Measurements from ENCODE around the gene CTPS1. TPM values are rescaled to one million over a fixed set of nuclear protein-coding genes. Genes with fewer than 3 reads are reported as not detected.

CTPS1 gene
- total RNA-seq, 1 experiment from 2014 or later = 91.9 TPM

GRCh38 chr1:41046347-41046775 lies 66.9 kb downstream of the CTPS1 start:
- Histone ChIP-seq H3K4me1 (replicated peaks; ENCODE audit: insufficient read depth) (0 out of 2 replicates have a peak, but pooled peaks cover 6% of the 10 kb centered on the region), H3F3A (ENCODE audit: insufficient read depth, low read depth) (peaks cover 5% of the 10 kb centered on the region), H3K27ac (no peak overlapping the region), H2AFZ (no peak overlapping the region), H3K79me2 (ENCODE audit: low read depth) (no peaks in the 10 kb centered on the region), H4K20me1 (ENCODE audit: insufficient read depth) (no peaks in the 10 kb centered on the region), H3K4me2 (no peak overlapping the region), H3K9me3 (ENCODE audit: insufficient read depth, low read depth) (no peaks in the 10 kb centered on the region), H3K36me3 (ENCODE audit: low read depth) (no peaks in the 10 kb centered on the region), H3K9me2 (ENCODE audit: insufficient read depth) (no peaks in the 10 kb centered on the region), H3K27me3 (ENCODE audit: insufficient read depth, low read depth) (no peaks in the 10 kb centered on the region), H3K4me3 (no peak overlapping the region)
- no TSS peak for BruUV-seq (replicated peaks)
- TF ChIP-seq EZH2 (IDR thresholded peaks at IDR 0.05; ENCODE audit: low read depth) = no peak
- TF ChIP-seq, protein P1, sequence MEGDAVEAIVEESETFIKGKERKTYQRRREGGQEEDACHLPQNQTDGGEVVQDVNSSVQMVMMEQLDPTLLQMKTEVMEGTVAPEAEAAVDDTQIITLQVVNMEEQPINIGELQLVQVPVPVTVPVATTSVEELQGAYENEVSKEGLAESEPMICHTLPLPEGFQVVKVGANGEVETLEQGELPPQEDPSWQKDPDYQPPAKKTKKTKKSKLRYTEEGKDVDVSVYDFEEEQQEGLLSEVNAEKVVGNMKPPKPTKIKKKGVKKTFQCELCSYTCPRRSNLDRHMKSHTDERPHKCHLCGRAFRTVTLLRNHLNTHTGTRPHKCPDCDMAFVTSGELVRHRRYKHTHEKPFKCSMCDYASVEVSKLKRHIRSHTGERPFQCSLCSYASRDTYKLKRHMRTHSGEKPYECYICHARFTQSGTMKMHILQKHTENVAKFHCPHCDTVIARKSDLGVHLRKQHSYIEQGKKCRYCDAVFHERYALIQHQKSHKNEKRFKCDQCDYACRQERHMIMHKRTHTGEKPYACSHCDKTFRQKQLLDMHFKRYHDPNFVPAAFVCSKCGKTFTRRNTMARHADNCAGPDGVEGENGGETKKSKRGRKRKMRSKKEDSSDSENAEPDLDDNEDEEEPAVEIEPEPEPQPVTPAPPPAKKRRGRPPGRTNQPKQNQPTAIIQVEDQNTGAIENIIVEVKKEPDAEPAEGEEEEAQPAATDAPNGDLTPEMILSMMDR (conservative IDR thresholded peaks at IDR 0.05) = no peak
- ChIA-PET CTCF (no interaction called here), POLR2A (ENCODE audit: unreplicated experiment) (no interaction called here)
- no peak for DNase-seq
- intact Hi-C loops (cut with micrococcal nuclease; ENCODE audit: unreplicated experiment) = loop anchor here (5.0 kb wide), 1 partner anchor 191 kb away; no protein-coding TSS in a partner anchor

DNA sequence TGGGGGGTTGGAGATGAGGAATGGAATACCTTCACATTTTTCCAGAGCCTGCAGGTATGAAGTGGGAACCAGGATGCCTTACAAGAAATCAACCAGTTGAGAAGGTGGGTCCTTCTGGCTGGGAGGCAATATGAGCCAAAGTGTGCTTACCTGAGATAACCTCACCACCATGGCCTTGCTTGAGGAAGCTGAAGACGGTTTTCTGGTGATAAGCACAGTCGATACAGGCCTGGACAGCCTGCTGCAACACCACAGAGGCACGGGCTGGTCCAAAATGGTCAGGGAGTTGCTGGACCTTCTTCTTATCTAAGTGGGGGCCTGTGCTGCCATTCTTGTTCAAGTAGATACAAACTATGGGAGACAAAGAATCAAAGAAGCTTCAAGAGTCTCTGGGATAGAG lies 69.0 kb downstream of the CTPS1 start:
- CTCF ChIA-PET = no interaction called here
- H3K27ac ChIP-seq = no peak overlapping the region
- H3K9me3 ChIP-seq (ENCODE audit: insufficient read depth, low read depth) = no peaks in the 10 kb centered on the region
- H3K36me3 ChIP-seq (ENCODE audit: low read depth) = no peaks in the 10 kb centered on the region
- intact Hi-C loops (cut with micrococcal nuclease; ENCODE audit: unreplicated experiment) = loop anchor here (5.0 kb wide), 1 partner anchor 189 kb away; no protein-coding TSS in a partner anchor
- no peaks in the 10 kb centered on the region for H3K79me2 ChIP-seq (ENCODE audit: low read depth)
- no peak overlapping the region for H3K4me3 ChIP-seq
- POLR2A ChIA-PET (ENCODE audit: unreplicated experiment) = no interaction called here
- H2AFZ ChIP-seq = no peak overlapping the region
- H3F3A ChIP-seq (ENCODE audit: insufficient read depth, low read depth) = peaks cover 5% of the 10 kb centered on the region
- H4K20me1 ChIP-seq (ENCODE audit: insufficient read depth) = no peaks in the 10 kb centered on the region
- TF ChIP-seq, protein P1 (conservative IDR thresholded peaks at IDR 0.05) = no peak
- no peak for TF ChIP-seq EZH2 (IDR thresholded peaks at IDR 0.05; ENCODE audit: low read depth)
- no peaks in the 10 kb centered on the region for H3K9me2 ChIP-seq (ENCODE audit: insufficient read depth)
- no TSS peak for BruUV-seq (replicated peaks)
- H3K4me1 ChIP-seq (replicated peaks; ENCODE audit: insufficient read depth) = 0 out of 2 replicates have a peak, but pooled peaks cover 6% of the 10 kb centered on the region
- no peak overlapping the region for H3K4me2 ChIP-seq
- no peak for DNase-seq
- no peaks in the 10 kb centered on the region for H3K27me3 ChIP-seq (ENCODE audit: insufficient read depth, low read depth)

DNA sequence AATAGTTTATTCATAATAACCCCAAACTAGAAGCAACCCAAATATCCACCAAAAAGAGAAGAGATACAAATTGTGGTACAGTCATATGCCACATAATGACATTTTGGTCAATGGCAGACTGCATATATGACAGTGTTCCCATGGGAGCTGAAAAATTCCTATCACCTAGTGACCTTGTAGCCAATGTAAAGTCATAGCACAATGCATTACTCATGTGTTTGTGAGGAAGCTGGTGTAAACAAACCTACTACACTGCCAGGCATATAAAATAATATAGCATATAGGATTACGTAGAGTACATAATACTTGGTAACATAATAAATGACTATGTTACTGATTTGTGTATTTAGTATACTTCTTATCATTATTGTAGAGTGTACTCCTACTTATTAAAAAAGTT lies 71.5 kb downstream of the CTPS1 start:
- Histone ChIP-seq H3K36me3 (ENCODE audit: low read depth) (no peaks in the 10 kb centered on the region), H3K27me3 (ENCODE audit: insufficient read depth, low read depth) (no peaks in the 10 kb centered on the region), H3K27ac (no peak overlapping the region), H4K20me1 (ENCODE audit: insufficient read depth) (no peaks in the 10 kb centered on the region), H3K4me2 (no peak overlapping the region), H3K9me2 (ENCODE audit: insufficient read depth) (no peaks in the 10 kb centered on the region), H3K9me3 (ENCODE audit: insufficient read depth, low read depth) (no peaks in the 10 kb centered on the region), H3K4me3 (no peak overlapping the region), H3F3A (ENCODE audit: insufficient read depth, low read depth) (peaks cover 5% of the 10 kb centered on the region), H2AFZ (no peak overlapping the region), H3K4me1 (replicated peaks; ENCODE audit: insufficient read depth) (0 out of 2 replicates have a peak, but pooled peaks cover 3% of the 10 kb centered on the region), H3K79me2 (ENCODE audit: low read depth) (no peaks in the 10 kb centered on the region)
- intact Hi-C loops (cut with micrococcal nuclease; ENCODE audit: unreplicated experiment) = no loop called here
- POLR2A ChIA-PET (ENCODE audit: unreplicated experiment) = interaction anchor here (0.7 kb wide), 1 partner anchor 664 kb away, joined by 3 read pairs; no protein-coding TSS in a partner anchor
- CTCF ChIA-PET = no interaction called here
- DNase-seq = no peak
- BruUV-seq (replicated peaks) = no TSS peak
- TF ChIP-seq EZH2 (IDR thresholded peaks at IDR 0.05; ENCODE audit: low read depth) = no peak
- TF ChIP-seq, protein P1 (conservative IDR thresholded peaks at IDR 0.05) = no peak
